Stimulated activated CD8-positive, alpha-beta memory T cell treated with anti-CD3 and anti-CD28 coated beads, Interleukin-12 subunit alpha, Interleukin-12 subunit beta, amount 100 ng/mL, for 24 hours (primary cell): ENCODE measurements around the gene FETUB.

Source experiments
- DNase-seq: peaks from one replicate; pipeline ENCODE4 v3.0.0-alpha.2; 2020; ENCODE audit errors: extremely low read depth

Gene FETUB, protein sequence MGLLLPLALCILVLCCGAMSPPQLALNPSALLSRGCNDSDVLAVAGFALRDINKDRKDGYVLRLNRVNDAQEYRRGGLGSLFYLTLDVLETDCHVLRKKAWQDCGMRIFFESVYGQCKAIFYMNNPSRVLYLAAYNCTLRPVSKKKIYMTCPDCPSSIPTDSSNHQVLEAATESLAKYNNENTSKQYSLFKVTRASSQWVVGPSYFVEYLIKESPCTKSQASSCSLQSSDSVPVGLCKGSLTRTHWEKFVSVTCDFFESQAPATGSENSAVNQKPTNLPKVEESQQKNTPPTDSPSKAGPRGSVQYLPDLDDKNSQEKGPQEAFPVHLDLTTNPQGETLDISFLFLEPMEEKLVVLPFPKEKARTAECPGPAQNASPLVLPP

DNA sequence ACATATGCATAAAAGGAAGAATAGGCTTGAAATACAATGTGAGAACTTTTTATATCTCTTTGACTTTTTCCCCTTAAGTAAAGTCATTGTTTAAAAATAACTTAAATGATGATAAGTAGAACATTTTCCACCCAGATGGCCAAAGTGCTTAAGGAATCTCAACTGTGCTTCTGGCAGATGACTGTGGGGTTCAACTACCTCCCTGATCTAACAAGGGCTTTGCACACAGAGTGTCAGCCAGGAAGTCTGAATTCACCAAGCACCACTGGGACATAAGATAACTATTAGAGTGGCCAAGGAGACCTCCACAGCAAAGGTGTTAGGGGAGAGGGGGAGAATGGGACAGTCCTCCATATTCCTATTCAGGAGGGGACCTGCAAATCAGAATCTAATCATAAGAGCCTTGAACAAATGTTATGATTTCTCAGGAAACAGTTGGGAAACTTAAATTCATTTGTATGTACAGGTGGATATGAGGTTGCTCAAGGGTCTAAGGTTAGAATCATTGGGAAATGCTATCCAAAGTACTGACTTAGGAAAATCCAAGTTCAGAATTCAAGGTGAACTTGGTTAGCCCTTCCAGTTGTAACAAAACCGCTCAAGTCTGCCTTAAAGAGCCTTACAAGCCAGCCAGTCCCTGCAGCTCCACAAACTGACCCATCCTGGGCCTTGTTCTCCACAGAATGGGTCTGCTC lies at the start of gene FETUB:
TSS of gene FETUB (plus strand) at position 622 of the 695 bp plus-strand sequence. CDS start at position 684, 62 bp downstream.
- DNase-seq, result no peak

DNA sequence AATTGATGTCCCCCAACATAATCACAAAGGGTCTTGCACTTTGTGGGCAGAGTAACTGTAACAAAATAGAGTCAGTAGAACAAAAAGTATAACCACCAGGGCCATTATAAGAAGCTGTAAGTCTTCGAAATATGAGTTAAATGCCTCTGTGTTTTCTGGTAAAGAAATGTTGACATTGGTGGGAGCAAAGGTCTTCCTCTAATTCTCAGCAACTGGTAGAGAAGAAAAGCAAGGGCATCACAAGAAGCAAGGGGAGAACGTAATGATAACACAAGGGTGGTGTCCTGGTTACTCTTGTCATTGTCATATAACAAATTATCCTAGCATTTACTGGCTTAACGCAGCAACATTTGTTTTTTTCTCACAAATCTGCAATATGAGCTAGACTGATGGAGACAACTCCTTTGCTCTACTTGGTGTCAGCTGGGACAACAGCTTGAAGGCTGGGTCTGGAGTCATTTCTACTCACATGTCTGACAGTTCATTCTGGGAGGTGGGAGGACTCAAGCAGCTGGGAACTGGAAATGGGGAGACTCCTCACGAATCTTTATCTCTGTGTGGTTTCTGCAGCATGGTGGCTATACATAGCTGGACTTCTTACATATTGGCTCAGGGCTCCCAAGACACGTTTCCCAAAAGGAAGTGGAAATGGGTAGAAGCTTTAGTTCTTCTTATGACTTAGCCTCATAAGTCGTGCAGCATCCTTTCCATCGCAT lies 49.5 kb upstream of the FETUB start:
- no peak for DNase-seq

DNA sequence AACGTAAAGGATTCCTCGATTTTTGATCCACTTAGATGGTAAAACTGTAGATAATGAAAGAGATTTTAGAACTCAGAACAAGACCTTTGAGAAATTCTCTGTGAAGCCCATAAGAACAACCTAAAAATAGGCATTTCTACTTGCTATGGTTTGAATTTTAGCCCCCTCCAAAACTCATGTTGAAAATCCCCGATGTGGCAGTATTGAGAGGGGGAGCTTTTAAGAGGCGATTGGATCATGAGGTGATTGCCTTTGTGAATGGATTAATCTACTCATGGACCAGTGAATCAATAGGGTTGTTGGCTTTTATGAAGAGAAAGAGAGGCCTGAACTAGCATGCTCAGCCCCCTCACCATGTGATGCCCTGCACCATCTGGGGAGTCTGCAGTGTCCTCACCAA lies 47.5 kb upstream of the FETUB start:
- no peak for DNase-seq

DNA sequence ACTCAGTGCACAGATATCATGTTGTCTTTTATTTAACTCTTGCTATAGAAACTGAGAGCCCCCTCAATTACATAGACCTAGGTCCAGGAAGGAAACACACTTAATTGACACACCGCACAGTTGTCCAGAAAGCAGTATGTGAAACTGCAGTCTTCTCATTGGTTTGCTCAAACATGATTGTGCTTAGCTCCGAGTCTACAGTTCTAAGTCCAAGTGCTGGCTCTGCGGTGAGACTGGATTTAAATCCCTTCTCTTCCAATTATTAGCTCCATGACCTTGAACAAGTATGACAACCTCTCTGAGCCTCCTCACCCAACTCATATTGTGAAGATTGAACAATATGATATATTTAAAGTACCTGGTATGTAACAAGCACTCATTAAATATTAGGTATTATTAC lies 46.3 kb upstream of the FETUB start:
- no peak for DNase-seq

DNA sequence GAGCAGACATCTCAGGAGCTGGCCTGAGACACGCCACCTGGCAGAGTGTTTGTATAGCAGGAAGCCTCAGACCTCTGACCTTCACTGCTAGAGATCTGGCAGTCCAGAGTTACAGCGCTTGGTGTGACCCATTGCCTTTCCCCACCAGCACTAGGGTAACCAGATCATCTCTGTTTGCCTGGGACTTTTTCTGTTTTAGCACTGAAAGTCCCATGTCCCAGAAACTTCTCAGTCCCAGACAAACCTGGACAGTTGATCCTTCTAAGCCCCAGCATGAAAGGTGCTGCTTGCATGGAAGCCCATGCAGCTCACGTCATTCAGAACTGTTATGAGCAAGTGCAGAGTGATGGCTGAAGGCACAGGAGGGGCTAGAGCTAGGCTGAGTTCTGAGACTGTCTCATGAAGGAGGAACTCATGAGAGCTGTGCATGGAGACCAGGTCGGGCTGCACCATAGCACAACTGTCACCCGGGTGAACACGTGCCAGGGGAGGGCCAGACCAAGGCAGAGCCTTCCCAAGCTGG lies 45.5 kb upstream of the FETUB start:
- DNase-seq, result no peak

DNA sequence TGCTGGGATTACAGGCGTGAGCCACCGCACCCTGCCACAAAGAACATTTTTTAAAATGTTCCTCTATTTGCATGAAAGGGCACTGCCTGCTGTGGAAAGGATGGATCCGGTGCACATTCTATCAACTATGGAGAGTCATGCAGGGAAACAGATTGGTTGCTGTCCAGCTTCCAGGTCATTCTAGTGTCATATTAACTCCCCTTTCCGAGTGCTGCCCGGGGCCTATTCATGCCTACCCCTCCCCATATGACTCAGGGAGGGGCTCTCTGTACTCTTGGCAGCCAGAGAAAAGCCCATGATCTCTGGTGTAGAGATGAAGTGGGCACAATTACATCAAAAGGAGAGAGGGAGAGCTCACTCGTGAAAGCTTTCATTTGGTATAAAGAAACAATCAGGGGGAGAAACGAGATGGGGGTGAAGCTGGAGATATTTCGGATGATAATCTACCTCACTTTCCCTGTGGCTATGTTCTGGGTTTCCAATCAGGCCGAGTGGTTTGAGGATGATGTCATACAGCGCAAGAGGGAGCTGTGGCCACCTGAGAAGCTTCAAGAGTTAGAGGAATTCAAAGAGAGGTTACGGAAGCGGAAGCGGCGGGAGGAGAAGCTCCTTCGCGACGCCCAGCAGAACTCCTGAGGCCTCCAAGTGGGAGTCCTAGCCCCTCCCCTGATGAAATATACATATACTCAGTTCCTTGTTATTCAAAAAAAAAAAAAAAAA lies 43.5 kb upstream of the FETUB start:
- DNase-seq, result no peak

DNA sequence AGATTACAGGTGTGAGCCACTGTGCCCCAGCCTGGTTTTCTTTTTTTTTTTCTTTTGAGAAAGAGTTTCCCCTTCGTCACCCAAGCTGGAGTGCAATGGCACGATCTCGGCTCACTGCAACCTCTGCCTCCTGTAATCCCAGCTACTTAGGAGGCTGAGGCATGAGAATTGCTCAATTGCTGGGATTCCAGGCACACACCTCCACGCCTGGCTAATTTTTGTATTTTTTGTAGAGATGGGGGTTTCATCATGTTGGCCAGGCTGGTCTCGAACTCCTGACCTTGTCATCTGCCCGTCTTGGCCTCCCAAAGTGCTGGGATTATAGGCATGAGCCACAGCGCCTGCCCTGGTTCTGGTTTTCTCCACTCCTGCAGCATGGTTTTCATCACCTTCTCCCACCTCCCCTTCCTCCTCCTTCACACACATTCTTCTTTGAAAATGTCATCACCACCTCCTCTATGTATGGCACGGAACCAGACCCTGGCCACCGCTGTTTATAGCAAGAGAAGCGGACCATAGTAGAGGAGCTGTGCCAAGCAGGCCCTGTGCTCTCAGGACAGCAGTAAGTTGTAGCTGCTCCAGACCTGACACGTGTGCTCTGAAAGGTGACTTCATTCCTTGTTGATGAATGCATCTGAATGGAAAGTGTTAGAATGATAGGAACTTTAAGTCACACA lies 42.0 kb upstream of the FETUB start:
- no peak for DNase-seq

DNA sequence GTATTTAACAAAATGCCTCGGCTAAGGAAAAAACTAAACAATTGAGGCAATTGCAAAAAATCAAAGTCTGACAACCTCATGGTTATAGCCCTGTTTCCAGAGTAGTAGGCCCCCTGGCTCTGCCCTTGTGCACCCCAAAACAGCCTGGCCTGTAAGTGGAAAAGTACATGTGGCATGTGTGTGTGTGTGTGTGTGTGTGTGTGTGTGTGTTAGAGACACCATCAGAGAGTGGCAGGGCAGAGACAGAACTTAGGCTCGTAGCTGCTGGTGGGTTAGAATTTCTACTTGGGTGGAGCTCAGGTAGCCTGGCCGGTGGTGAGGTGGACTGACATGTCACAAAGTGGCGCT lies 41.4 kb upstream of the FETUB start:
- DNase-seq, result no peak

DNA sequence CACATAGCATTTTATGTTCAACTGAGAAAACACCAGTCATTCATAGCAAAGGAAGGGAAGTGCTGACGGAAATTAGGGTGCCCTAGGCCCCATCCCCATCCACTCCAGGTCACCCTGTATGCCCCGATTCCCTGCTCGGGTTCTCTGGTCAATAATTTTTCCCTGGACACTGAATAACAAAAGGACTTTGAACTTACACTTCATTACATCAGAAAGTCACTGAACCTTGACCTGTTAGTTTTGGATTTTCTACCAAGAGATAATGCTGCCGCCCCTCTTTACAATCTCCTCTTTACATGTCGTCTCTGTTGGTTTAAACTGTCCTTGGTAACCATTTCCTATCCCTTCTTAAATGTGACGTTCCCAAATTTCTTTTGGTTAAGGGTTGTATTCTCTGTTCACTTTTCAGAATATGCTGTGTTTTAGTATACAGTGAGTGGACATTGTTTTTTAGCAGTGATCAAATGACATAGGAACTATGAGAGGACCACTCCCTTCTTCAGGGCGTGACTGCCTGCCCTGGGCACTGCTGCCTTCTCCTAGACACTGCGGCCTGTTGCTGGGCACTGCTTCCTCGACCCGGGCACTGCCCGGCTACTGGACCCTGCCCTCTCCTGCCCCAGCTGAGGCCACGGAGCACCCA lies 40.9 kb upstream of the FETUB start:
- DNase-seq, result no peak

DNA sequence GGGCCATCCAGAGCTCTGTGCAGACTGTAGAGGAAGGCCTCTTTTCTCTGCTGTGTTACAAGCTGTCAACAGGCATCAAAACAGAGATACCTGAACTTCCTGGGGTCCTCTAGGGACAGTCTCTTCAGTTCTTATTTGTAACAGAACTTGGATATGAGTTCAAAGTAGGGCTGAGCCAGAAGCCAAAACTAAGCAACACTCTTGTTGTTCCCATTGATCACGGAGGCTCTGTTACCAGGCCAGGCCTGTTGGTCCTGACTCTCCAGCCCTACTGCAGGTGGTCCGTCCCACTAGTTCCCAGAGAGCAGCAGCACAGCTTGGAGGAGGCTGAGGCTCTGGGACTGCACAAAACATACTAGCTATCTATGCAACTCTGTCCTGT lies 40.4 kb upstream of the FETUB start:
- DNase-seq, result no peak

DNA sequence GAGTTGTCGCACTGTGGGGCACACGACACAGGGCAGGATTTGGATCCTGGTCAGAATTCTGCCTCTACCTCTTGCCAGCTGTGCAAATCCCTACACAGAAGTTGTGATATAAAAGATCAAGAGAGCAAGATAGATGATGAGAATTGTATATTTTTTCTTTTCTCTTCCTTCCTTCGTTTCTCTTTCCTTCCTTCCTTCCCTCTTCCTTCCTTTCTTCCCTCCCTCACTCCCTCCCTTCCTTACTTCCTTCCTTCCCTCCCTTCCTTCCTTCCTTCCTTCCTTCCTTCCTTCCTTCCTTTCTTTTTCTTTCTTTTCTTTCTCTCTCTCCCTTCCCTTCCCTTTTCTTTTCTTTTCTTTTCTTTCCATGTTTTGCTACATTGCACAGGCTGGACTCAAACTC lies 39.3 kb upstream of the FETUB start:
- DNase-seq, result no peak

DNA sequence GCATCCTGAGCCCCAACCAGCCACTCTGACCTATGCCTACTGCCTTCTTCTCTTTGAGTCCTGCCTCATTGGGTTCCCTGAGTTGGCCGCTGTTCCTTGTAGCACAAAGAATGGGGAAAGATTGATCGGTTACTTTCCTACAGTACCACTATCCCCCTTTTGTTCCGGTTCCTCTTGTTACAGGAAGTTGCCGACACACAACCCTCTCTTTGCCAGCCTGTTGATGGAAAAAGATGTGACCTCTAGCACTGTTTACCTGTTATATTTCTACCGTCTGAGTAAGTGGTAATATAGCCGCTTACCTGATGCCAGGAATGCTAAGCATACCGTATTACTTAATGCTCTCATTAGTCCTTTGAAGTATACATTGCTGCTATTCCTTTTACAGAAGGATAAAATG lies 37.0 kb upstream of the FETUB start:
- no peak for DNase-seq

DNA sequence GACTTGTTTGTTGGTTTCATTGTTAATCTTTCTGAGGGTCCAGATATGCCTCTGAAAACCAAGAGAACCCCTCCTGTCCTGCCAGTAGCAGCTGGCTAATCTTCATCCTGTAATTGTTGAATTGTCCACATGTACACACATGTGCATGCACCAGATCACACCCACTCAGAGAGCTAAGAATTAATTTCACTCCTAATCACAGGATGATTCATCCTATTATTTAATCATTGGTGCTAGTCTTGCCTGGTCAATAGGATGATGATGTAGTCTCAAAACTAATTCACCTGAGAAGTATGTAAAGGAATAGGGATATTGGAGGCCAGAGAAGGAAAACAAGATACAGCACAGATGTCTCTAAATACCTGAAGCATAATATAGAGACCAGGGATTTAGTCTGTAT lies 35.1 kb upstream of the FETUB start:
- DNase-seq, result no peak

DNA sequence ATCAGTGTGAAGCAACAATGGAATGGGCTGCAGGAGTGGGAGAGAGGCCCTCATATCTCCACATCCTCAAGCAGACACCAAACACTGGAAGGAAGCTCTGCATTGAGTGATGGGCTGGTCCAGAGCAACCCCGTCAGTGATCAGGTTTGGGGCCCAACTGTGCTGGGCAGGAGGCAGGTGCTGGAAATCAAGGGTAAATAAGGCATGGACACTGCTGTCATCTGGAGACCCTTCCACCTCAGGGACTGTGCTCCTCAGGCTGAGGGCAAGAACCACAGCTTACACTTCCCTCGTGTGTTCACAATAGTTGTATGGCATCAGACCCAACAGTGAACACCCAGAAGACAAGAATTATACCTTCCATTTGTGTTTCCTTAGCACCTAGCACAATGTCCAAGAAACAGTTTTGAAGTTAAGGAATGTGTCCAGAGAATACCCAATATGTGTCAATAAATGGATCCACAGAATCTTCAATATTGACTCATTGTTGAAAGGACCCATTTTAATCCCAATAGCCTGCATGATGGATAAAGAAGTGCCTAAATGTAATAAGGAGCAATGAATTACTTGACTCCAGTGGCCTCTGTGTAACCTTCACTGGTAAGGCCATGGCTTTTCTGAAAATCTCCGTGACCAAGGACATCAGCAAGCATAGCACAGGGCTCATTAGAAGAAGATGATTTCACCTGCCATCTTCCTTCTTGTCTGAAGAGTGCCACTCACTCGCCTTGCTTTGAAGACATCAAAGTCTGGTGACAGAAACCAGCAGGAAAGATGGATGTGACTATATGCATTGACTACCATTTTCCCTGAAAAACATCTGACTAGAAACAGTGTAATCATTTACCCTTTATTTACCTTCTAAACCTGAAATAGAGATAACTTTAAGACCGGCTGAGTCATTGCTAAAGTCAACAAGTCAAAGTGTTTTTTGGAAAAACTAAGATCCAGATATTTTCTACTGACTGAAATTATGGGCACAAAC lies 34.3 kb upstream of the FETUB start:
- no peak for DNase-seq

DNA sequence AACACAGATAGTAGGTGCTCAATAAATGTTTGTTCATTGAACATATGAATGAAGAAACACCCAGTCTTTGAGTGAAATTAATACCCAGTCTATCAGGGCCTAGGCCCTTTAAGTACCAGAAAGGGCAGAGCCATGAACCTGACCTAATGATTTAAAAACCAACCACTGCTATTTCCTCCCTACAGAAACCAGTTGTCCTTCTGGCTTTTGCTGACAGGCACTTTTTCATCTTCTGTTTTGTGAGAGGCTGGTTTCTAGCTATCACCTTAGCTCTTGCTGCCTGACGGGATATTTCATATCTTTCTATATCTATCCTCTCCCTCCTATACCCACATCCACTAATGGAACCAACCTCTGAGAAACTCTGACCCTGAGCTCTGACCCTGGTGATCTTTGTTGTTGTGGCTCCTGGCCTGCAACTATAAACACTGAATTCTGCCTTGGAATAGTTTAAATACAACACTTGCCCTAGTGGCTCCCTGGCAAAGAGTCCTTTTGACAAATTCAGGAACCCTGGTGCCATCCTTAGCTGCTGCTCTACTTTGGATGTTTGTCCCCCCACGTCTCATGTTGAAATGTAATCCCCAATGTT lies 31.5 kb upstream of the FETUB start:
- no peak for DNase-seq

DNA sequence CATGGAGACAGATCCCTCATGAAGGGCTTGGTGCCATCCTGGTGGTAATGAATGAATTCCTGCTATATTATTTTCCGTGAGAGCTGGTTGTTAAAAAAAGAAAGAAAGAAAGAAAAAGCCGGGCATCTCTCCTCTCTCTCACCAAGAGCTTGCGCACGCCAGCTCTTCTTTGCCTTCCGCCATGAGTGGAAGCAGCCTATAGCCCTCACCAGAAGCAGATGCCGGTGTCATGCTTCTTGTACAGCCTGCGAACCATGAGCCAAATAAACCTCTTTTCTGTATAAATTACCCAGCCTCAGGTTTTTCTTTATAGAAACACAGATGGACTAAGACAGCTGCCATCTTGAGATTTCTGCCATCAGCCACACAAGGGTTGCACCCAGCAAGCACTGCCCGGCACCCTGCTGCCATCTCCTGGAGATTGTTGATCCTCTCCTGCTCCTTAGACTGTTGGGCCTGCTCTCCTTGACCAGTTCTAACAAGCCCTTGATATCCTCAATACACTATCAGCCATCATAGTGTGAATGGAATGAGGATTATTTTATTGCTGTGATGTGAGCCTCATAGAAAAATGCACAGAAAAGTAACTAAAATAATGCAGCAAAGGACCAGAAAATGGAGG lies 30.8 kb upstream of the FETUB start:
- no peak for DNase-seq

DNA sequence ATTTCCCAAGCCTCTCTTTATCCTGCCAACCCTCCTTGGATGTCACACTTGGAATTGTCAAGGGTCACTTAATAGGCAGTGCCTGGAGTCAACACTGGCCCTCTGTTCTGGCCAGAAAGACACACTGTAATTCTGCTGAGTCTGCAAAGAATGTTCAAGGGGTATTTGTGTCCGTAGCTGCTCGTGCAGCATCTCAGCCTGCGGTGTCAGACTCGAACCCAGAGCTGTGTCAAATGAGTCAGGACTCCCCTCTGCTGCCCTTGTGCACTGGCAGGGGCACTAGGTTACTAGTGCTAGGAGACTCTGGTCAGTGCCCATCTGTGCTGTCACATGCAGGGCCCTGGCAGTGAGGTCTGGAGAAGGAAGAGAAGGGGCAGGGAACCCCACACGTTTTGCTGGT lies 28.1 kb upstream of the FETUB start:
- DNase-seq, result no peak

DNA sequence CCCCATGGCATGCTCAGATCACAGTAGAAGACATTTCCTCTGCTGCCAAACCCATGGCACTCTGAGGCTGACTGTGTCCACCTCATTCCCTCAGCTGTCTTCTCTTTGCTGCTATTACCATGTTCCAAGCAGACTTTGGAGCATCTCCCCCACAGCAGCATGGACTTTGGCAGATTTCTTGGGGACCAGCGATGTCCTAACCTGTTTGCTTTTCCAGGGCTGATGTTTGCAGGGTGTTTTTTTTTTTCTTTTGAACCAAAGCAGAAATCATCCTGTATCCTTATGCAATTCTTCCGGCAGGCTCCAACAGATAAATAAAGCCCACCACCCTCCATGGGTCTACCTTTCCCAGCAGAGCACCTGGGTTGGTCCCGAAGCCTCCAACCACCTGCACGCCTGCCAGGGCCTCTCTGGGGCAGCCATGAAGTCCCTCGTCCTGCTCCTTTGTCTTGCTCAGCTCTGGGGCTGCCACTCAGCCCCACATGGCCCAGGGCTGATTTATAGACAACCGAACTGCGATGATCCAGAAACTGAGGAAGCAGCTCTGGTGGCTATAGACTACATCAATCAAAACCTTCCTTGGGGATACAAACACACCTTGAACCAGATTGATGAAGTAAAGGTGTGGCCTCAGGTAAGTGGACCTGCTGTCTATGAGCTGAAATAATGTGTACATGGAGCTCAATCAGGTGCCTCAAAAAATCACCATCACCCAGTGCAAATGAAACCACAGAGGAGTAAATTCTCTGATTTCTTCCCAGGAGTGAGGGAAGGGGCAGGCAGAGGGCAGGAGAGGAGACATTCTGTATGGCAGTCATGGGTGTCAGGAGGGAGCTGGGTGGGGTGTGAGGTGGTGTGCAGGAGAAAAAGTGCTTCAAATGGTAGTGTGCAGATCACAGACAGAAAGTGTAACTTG lies 27.2 kb upstream of the FETUB start, which contains the start of gene AHSG:
TSS of gene AHSG (plus strand) at position 340 of the 916 bp plus-strand sequence. CDS start at position 422, 82 bp downstream.
- no peak for DNase-seq
